GM18526 (cell line): ENCODE measurements around the gene ARHGAP12.

ENCODE experiments used
- POLR2A ChIP-seq: IDR thresholded peaks from 3 replicates; pipeline ENCODE4 v1.6.1; 2011; ENCODE audit not compliant: insufficient read length; ENCODE audit errors: extremely low read depth

The ARHGAP12 gene

DNA sequence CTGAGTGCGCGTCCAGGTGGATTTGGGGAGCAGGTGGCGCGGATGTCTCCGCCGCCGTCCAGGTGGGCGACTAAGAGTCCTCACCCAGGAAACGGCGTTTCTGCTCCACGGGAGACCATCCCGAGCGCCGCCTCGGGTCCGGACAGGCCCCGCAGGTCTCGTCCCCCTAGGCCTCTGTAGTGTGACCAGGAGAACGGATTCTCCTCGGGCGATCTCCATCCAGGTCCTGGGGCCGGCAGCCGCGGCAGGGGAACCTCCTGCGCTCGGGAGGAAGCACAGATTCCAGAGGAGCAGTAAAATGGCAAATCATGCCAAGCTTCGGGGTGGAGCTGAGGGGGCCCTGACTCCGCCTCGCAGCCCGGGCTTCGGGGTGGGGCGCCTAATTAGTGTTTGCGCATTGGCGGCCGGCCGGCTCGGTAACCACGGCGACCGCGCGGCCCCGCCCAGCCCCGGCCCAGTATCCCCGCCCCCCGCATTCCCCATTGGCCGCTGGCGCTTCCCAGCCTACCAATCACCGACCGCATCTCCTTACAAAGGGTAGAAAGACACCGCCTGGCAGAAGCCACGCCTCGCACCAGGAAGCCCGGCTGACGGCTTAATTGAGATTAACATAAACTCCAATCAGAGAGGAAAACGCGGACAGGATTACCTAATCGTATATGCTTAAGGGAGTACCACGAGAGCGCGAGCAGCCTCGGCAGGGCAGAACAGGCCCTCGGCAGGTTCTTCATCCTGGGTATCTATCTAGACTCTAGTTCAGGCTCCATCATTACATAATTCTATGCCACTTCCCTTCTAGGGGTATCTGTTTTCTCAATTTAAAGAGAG, 168.6 kb downstream of the ARHGAP12 start:
- peak; percentile 58 for TF ChIP-seq POLR2A

DNA sequence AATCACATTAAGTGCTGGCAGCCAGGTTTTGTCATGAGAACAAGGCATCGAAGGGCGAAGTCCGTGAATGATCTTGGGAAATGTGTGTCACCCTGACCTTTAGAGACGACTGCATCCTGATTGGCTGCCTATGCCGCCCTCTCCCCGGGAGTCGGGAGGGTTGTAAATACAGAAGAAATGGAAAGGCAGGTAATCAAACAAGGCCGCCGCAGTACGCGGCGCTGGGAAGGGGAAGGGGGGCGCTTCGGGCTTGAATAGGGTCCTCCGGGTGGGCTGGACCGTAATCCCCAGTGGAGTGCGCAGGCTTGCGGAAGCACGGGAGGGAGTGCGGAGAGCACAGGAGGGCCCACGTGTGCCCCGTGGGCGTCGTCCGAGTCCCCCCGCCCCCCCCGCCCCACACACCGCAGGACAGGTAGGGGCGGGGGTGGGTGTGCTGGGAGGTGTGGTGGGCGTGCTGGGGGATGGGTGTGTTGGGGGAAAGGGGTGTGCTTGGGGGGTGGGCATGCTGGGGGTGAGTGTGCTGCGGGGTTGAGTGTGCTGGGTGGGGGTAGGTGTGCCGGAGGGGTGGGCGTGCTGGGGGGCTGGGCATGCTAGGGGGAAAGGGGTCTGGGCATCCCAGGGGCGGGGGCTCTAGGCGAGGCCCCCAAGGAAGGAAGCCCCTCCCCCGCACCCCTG, 169.4 kb downstream of the ARHGAP12 start:
- TF ChIP-seq POLR2A, result no peak

DNA sequence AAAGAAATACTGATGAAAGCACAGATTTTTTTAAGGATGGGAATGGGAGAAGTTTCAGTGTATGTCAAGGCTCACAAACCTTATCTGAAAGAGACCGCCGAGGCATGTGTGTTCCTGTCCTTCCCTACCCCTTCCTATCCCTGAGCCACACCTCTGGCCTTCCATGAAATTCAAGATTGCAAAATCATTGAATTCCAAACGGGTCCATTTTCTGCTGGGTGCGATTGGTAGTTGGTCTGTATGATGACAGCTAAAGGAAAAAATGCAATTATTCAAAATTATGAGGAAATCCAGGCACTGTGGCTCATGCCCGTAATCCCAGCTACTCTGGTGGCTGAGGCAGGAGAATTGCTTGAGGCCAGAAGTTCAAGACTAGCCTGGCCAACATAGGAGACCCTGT, 170.1 kb downstream of the ARHGAP12 start:
- TF ChIP-seq POLR2A, result no peak

DNA sequence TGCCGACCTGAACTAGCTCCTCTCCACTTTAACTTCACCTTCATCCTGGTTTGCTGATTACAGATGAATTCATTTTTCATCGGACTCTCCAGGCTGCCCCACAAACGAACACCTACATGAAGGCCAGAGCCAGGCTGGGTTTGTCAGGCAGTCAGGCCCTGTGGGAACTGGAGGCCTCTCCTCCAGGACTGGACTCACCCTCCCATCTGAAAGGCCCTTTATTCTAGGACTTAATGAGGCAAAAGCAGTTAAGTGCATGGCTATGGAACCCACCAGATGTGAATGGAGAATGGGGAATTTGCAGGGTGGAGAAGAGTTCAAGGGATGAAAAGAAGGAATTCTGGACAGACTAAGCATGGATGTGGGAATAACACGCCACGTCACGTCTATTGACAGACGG, 170.8 kb downstream of the ARHGAP12 start:
- no peak for TF ChIP-seq POLR2A

DNA sequence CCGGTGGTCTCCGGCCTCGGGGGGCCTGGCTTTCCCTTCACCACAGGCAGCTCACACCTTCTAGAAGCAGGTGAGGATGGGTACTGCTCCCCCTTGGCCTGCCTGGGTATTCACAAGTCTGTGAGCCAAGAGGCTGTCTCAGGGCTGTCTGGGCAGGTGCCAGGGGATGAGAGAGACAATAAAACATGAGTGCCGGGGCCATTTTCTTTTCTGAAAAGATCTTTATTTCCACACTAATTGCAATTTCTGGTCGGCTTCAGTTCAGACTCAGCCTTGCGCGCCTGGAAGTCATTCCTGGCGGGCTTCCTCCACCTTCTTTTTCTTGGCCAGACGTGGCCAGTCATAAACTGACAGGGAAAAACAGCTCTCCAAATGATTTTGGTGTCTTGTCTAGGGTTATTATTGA, 171.2 kb downstream of the ARHGAP12 start:
- no peak for TF ChIP-seq POLR2A

- TF ChIP-seq POLR2A, result no peak
These were observed 171.9 kb downstream of the ARHGAP12 start for GRCh38 chr10:31756729-31757110.

GRCh38 chr10:31756101-31756728, 172.4 kb downstream of the ARHGAP12 start:
- TF ChIP-seq POLR2A, result no peak
